HCT116 (cell line): Measurements from ENCODE around the gene ZNF227. TPM values are rescaled to one million over a fixed set of nuclear protein-coding genes. Genes with fewer than 3 reads are reported as not detected.

Source experiments
- ATAC-seq: fragments of 200-7000 bp; cut with Tn5 transposase; 2 replicates; pipeline ENCODE4 v1.9.1; 2020; ENCODE audit warnings: mild to moderate bottlenecking, moderate library complexity
- BruUV-seq: library from RNA; stranded (reverse); fragments of 400-500 nt; replicated peaks from 2 replicates; lab custom pipeline; 2021; lab: Mats Ljungman, UMichigan
- CTCF ChIA-PET: fragments of 300-600 bp; sonication (Branson Sonifier 250); formaldehyde crosslinking; loops from one replicate; lab custom pipeline; 2021; ENCODE audit warnings: antibody characterized with exemption; lab: Charles Lee
- POLR2A ChIA-PET: fragments of 300-600, 350-600 bp; sonication (Branson Sonifier 250); formaldehyde crosslinking; loops from one replicate; lab custom pipeline; 2021; ENCODE audit warnings: antibody characterized with exemption; lab: Charles Lee
- RAD21 ChIA-PET, 2 experiments: fragments of 300-600 bp; sonication (Branson Sonifier 250); formaldehyde crosslinking; loops; one replicate each; lab custom pipeline; 2023; ENCODE audit warnings: low total read pairs in 2 of 2; ENCODE audit not compliant: uncharacterized antibody in 2 of 2, unreplicated experiment in 2 of 2, low non-redundant PET in 1 of 2; lab: Charles Lee
- DNase-seq: peaks from one replicate; pipeline ENCODE4 v3.0.0-alpha.2; 2010; ENCODE audit warnings: low read depth, low spot score
- H2AFZ ChIP-seq: fragments of 200-600 bp; shearing (Covaris generic), sonication (generic); 2 replicates; pipeline ENCODE4 v1.6.1; 2017; ENCODE audit warnings: low read depth, mixed run types, mixed read lengths, antibody characterized with exemption, low read length; ENCODE audit not compliant: poor library complexity, severe bottlenecking
- H3K27ac ChIP-seq: 2 replicates; pipeline ENCODE4 v1.5.1; 2012; ENCODE audit warnings: low read depth, low read length
- H3K27me3 ChIP-seq: fragments of 200-600 bp; sonication (generic); 2 replicates; pipeline ENCODE4 v1.6.1; 2016; ENCODE audit warnings: mixed run types, low read length, mixed read lengths; ENCODE audit not compliant: insufficient read depth
- H3K36me3 ChIP-seq, 2 experiments: fragments of 200-500 bp in 1 of 2; fragments of 200-600 bp in 1 of 2; sonication (Bioruptor generic) in 1 of 2; sonication (generic) in 1 of 2; 2 replicates each; pipeline versions ENCODE4 v1.5.1 to v1.6.1; 2014 to 2016; ENCODE audit warnings: low read length in 2 of 2, inconsistent platforms in 1 of 2, mixed read lengths in 1 of 2, mixed run types in 1 of 2; ENCODE audit not compliant: insufficient read depth in 2 of 2, control insufficient read depth in 1 of 2
- H3K4me1 ChIP-seq, 2 experiments: fragments of 200-600 bp in 1 of 2; sonication (generic) in 1 of 2; 2 replicates each; pipeline versions ENCODE4 v1.5.1 to v1.6.1; 2012 to 2017; ENCODE audit warnings: low read length in 2 of 2, inconsistent platforms in 1 of 2, mild to moderate bottlenecking in 1 of 2, mixed read lengths in 1 of 2, mixed run types in 1 of 2, moderate library complexity in 1 of 2; ENCODE audit not compliant: insufficient read depth in 2 of 2, control insufficient read depth in 1 of 2
- H3K4me2 ChIP-seq: fragments of 200-600 bp; sonication (generic); 2 replicates; pipeline ENCODE4 v1.6.1; 2017; ENCODE audit warnings: mixed run types, low read length, mixed read lengths
- H3K4me3 ChIP-seq, 2 experiments: fragments of 200-600 bp in 1 of 2; sonication (generic) in 1 of 2; replicated peaks in 1 of 2; 2 replicates each; pipeline ENCODE4 v1.5.1; 2011 to 2016; ENCODE audit warnings: low read length in 2 of 2, control low read depth in 1 of 2, low read depth in 1 of 2, mild to moderate bottlenecking in 1 of 2, mixed read lengths in 1 of 2, mixed run types in 1 of 2
- H3K79me2 ChIP-seq: fragments of 200-600 bp; sonication (generic); 2 replicates; pipeline ENCODE4 v1.6.1; 2017; ENCODE audit warnings: mild to moderate bottlenecking, mixed run types, low read length, moderate library complexity, mixed read lengths; ENCODE audit not compliant: insufficient read depth
- H3K9ac ChIP-seq: fragments of 200-600 bp; sonication (generic); 2 replicates; pipeline ENCODE4 v1.6.1; 2016; ENCODE audit warnings: low read length, mixed read lengths
- H3K9me2 ChIP-seq: fragments of 200-600 bp; sonication (generic), shearing (Covaris generic); 2 replicates; pipeline ENCODE4 v1.6.1; 2017; ENCODE audit warnings: mixed run types, mild to moderate bottlenecking, moderate library complexity; ENCODE audit not compliant: insufficient read depth
- H3K9me3 ChIP-seq, 2 experiments: fragments of 200-500 bp in 1 of 2; fragments of 200-600 bp in 1 of 2; sonication (Bioruptor generic) in 1 of 2; sonication (generic) in 1 of 2; 2 replicates each; pipeline ENCODE4 v1.6.1; 2014 to 2017; ENCODE audit warnings: low read length in 2 of 2, mixed read lengths in 2 of 2, inconsistent platforms in 1 of 2, low read depth in 1 of 2, mild to moderate bottlenecking in 1 of 2, mixed run types in 1 of 2, moderate library complexity in 1 of 2; ENCODE audit not compliant: control insufficient read depth in 1 of 2, insufficient read depth in 1 of 2
- H4K20me1 ChIP-seq: fragments of 200-600 bp; sonication (generic), shearing (Covaris generic); 2 replicates; pipeline ENCODE4 v1.6.1; 2017; ENCODE audit warnings: mixed run types, mild to moderate bottlenecking, moderate library complexity; ENCODE audit not compliant: insufficient read depth
- JUND ChIP-seq: IDR thresholded peaks from 2 replicates; pipeline ENCODE4 v1.6.1; 2012
- POLR2AphosphoS5 ChIP-seq: IDR thresholded peaks from 2 replicates; pipeline ENCODE4 v1.6.1; 2011; ENCODE audit warnings: mild to moderate bottlenecking, low read depth, low read length, moderate library complexity
- RAD21 ChIP-seq: IDR thresholded peaks from 2 replicates; pipeline ENCODE4 v1.6.1; 2012; ENCODE audit warnings: low read depth, mild to moderate bottlenecking
- TCF7L2 ChIP-seq: IDR thresholded peaks from 2 replicates; pipeline ENCODE4 v1.7.0; 2011; ENCODE audit warnings: borderline replicate concordance, inconsistent platforms; ENCODE audit not compliant: insufficient read depth, insufficient read length; ENCODE audit errors: extremely low read depth
- YY1 ChIP-seq: IDR thresholded peaks from 2 replicates; pipeline ENCODE4 v1.6.1; 2011; ENCODE audit warnings: low read length, low read depth, moderate library complexity, mild to moderate bottlenecking; ENCODE audit not compliant: insufficient replicate concordance; ENCODE audit errors: extremely low read depth
- ZBTB33 ChIP-seq: IDR thresholded peaks from 2 replicates; pipeline ENCODE4 v1.6.1; 2011; ENCODE audit warnings: mild to moderate bottlenecking, low read length, moderate library complexity; ENCODE audit not compliant: insufficient replicate concordance; ENCODE audit errors: extremely low read depth
- ZNF274 ChIP-seq: fragments of 200-500 bp; sonication (Bioruptor generic); IDR thresholded peaks from 2 replicates; pipeline ENCODE4 v1.6.1; 2014; ENCODE audit warnings: mild to moderate bottlenecking, low read depth, low read length, inconsistent platforms
- intact Hi-C: fragments of 100-400 bp; cut with micrococcal nuclease; formaldehyde crosslinking; loops from 2 replicates; pipeline ENCODE4 v1.10.0; 2022
- total RNA-seq: library from RNA; stranded (reverse); gene quantifications from one replicate; pipeline ENCODE4 v1.2.1, GENCODE V29; 2021; ENCODE audit not compliant: unreplicated experiment

ZNF227 gene
- total RNA-seq, 1 experiment from 2014 or later: 14.4 TPM

DNA sequence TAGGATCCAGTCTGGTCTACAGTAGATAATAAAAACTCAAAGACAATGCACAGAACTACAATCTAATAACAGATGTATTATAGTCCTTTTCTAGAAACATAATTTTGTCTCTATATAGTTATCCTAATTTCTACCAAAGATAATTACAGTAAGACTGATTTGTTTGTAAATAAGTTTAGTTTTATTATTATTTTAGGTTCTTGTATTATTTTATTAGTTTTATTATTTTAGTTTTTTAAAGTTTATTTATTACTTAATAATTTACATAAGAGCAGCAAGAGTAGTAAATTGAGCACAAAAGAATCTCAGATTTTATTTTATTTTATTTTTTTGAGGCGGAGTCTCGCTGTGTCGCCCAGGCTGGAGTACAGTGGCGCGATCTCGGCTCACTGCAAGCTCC, 22.3 kb upstream of the ZNF227 start (continued):
- TF ChIP-seq RAD21: no peak
- no peak for TF ChIP-seq YY1
- TF ChIP-seq POLR2AphosphoS5: no peak
- no peak for TF ChIP-seq ZNF274

GRCh38 chr19:44192127-44192526, 20.2 kb upstream of the ZNF227 start:
- no peak overlapping the region for H3K4me3 ChIP-seq
- H3K4me2 ChIP-seq: no peak overlapping the region
- TF ChIP-seq TCF7L2: no peak
- no peak for TF ChIP-seq RAD21
- no peak for TF ChIP-seq JUND
- no peak for TF ChIP-seq ZBTB33
- TF ChIP-seq, all 23 proteins: peak for 0

More at GRCh38 chr19:44192127-44192526, 20.2 kb upstream of the ZNF227 start:
- H2AFZ ChIP-seq: no peak overlapping the region
- ChIA-PET POLR2A (no interaction called here), RAD21 (no interaction called here), CTCF (no interaction called here)
- H3K27ac ChIP-seq: no peak overlapping the region
- no peaks in the 10 kb centered on the region for H4K20me1 ChIP-seq
- no peaks in the 10 kb centered on the region for H3K27me3 ChIP-seq
- H3K4me1 ChIP-seq: no peaks in the 10 kb centered on the region
- no peaks in the 10 kb centered on the region for H3K9me2 ChIP-seq
- no peak overlapping the region for H3K9ac ChIP-seq
- ATAC-seq (no peak), DNase-seq (no peak)
- no TSS peak for BruUV-seq
- H3K36me3 ChIP-seq: no peaks in the 10 kb centered on the region
- H3K79me2 ChIP-seq: no peaks in the 10 kb centered on the region
- no peaks in the 10 kb centered on the region for H3K9me3 ChIP-seq
- intact Hi-C loops: no loop called here
